K562 treated with DMSO at 1 percent for 48 hours (cell line): ENCODE results near the gene KHDC1. TPM values are rescaled to one million over a fixed set of nuclear protein-coding genes. Genes with fewer than 3 reads are reported as not detected.

ENCODE experiments used
- total RNA-seq: library from RNA; unstranded; fragments of 300-600 nt; gene quantifications from 2 replicates; pipeline ENCODE4 v1.2.3, GENCODE V29; 2022; ENCODE audit warnings: low replicate concordance; ENCODE audit errors: extremely low read depth

KHDC1 gene, protein sequence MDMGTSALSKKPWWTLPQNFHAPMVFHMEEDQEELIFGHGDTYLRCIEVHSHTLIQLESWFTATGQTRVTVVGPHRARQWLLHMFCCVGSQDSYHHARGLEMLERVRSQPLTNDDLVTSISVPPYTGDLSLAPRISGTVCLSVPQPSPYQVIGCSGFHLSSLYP
- total RNA-seq = not detected in 2 replicates

DNA sequence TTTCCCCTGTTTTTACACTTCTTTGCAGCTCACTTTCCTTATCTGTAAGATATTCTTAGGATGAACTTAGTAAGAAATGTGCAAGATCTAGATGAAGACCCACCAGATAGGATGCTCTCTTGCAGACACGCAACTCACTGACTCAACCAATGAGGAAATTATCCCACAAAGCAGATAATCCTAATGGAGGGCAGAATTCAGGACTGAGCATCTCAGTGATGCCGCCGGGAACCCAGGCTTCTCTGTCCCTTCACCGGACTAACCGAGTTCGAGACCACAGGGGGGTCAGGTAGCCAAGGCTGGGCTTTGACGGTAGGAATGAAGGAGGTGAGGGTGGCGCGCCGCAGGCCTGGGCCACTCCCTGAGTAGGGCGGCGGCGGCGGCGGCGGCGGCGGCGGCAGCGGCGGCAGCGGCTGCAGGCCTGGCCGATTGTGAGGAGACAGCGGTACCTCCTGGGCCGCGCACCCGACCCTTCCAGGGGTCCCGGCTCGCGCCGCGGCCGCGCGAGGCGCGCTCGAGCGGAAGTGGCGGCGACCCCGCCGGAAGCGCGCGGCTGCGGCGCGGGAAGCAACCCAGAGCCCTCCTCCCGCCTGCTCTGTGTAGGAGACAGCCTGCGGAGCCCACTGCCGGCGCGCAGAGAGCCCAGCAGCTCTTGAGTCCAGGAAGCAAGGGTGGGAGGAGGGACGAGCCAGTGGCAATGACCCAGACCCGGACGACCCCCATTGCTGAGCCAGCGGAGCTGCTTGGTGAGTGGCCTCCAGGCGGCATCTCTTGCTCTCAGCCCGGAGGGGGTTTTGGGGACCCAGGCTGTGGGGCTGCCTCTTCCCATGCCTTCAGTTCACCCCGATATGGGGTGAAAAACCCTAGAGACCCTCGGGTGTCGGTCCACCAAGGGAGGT, at the start of gene KHDC1:
Gene KHDC1 (minus strand): TSS at position 526 of the 899 bp plus-strand sequence. CDS start 20,679 bp downstream, outside the sequence.

DNA sequence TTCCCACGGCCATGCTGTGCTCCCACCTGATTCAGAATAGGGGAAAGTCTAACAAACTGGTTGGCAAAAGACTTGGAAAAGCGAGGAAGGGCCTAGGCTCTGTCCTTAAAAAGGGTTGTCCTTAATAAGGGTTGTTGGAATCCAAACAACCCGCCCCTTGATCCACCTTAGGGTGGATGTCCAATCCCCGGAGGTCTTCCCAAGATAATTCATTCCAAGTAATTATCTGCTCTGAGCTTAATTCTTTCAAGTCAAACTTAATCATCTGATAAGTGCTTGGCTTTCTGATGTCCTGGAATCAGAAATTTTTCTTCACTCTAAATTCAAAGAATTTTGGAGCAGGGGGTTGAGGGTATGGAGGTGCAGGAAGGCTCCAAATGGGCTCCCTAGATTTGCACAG, 37.6 kb downstream of the KHDC1 start, which contains the start of gene KHDC1L:
Gene KHDC1L (minus strand): TSS at position 101 of the 400 bp plus-strand sequence. CDS start 88 bp downstream, at position 13.

Other genes starting within 250 kb of the KHDC1 start
- not detected in 2 replicates for gene KHDC1L, start 37.7 kb downstream of the KHDC1 start, total RNA-seq
- gene DPPA5, start 91.1 kb upstream of the KHDC1 start, total RNA-seq = not detected in 2 replicates
- gene KHDC3L, start 99.5 kb upstream of the KHDC1 start, total RNA-seq = not detected in 2 replicates
- not detected in 2 replicates for gene OOEP, start 106.7 kb upstream of the KHDC1 start, total RNA-seq
- not detected in 2 replicates for gene DDX43, start 131.6 kb upstream of the KHDC1 start, total RNA-seq
- gene CGAS, start 189.1 kb upstream of the KHDC1 start, total RNA-seq = not detected in 2 replicates
- not detected in 2 replicates for gene MTO1, start 198.5 kb upstream of the KHDC1 start, total RNA-seq